Prostate gland (tissue), 2 donors: ENCODE results near the gene RPLP1.

Experiments
- CTCF ChIP-seq, 4 experiments: fragments of 200-600 bp in 2 of 4; fragments of 450-650 bp in 2 of 4; sonication (generic) in 2 of 4; IDR thresholded peaks; 1 replicate in 3 of 4; 2 replicates in 1 of 4; pipeline ENCODE4 v1.5.1; 2016 to 2019; ENCODE audit warnings: antibody characterized with exemption in 4 of 4, mild to moderate bottlenecking in 2 of 4, moderate library complexity in 2 of 4
- POLR2A ChIP-seq: fragments of 450-650 bp; IDR thresholded peaks from one replicate; pipeline ENCODE4 v1.6.1; 2016; ENCODE audit warnings: antibody characterized with exemption, mild to moderate bottlenecking

GRCh38 chr15:69469467-69470201 lies 17.0 kb downstream of the RPLP1 start:
- TF ChIP-seq CTCF (IDR thresholded peaks at IDR 0.05) (no peak), POLR2A (no peak)
